Stimulated activated CD4-positive, alpha-beta T cell treated with anti-CD3 and anti-CD28 coated beads, Interleukin-12 subunit alpha, Interleukin-12 subunit beta, amount 100 ng/mL, for 48 hours (primary cell): ENCODE data around the gene ERCC4.

Source experiments
- DNase-seq, 3 donors: peaks; one replicate each; pipeline ENCODE4 v3.0.0-alpha.2; 2020; ENCODE audit warnings: low read depth in 2 of 3, low spot score in 1 of 3

ERCC4 gene

DNA sequence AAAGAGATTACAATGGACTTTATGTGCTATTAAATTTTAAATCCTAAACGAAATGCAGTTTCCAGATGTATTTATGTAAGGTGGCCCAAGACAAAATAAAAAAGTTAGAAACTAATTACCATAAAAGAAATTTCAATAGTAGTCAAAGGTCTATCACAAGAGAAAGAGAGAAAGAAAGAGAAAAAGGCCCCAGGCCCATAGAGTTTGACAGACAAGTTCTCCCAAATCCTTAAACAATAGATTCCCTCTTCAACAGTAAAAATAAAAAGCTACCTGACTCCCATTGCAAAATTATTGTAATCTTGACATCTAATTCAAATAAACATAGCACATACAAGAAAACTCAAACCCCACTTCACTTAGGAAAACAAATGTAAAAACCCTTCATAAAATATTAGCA is 8.6 kb upstream of the ERCC4 start:
- no peak for DNase-seq

DNA sequence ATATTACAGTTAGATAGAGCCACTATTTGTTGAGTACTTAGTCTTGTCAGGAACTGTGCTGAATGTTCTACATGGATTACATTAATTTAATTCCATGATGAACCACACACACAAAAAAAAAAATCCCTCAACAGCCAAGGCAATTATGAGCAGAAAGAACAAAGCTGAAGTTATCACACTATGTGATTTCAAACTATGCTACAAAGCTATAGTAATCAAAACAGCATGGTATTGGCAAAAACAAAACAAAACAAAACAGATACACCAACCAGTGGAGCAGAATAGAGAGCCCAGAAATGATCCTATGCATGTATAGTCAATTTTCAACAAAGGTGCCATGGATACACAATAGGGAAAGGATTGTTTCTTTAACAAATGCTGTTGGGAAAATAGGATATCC is 8.1 kb upstream of the ERCC4 start:
- DNase-seq, result no peak

DNA sequence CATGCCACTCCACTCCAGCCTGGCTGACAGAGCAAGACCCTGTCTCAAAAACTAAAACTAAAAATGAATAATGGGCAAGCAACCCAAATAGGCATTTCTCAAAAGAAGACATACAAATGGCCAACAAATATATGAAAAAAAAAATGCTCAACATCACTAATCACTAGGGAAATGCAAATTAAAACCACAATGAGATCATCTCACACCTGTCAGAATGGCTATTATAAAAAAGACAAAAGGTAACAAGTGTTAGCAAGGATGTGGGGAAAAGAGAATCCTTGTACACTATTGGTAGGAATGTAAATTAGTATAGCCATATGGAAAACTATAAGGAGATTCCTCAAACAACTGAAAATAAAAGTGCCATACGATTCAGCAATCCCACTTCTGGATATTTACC is 7.1 kb upstream of the ERCC4 start:
- DNase-seq, result no peak

DNA sequence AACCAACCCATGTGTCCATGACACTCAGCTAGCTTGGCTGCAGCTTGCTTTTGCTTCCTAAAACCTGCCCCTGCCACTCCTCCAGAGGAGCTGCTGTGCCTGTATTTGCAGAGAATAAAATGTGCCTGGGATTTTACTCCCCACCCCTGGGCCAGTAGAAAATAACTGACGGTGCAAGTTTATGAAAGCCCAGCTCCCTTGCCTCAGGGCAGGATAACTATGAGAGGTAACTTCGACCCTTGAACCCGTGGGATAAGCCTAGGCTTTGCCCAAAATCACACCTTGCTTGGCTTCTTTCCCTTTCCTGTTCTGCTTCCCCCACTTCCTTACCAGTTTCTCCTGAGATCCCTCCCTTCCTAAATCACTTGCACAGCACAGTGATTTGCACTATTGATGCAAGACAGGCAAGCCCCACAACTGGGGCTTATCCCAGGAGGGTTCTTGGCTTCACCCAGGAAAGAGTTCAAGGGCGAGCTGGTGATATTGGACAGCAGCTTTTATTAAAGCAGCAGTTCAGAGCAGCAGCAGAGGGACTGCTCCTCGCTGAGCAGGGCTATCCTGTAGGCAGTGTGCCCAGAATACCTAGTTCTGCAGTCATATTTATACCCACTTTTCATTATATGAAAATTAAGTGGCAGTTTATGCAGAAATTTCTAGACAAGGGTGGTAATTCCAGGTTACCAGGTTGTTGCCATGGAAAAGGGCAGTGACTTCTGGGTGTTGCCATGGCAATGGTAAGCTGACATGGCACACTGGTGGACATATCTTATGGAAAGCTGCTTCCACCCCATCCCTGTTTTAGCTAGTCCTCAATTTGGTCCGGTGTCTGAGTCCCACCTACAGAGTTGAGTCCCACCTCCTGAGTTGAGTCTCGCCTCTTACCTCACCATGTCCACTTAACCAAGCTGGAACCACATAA is 6.3 kb upstream of the ERCC4 start:
- no peak for DNase-seq

DNA sequence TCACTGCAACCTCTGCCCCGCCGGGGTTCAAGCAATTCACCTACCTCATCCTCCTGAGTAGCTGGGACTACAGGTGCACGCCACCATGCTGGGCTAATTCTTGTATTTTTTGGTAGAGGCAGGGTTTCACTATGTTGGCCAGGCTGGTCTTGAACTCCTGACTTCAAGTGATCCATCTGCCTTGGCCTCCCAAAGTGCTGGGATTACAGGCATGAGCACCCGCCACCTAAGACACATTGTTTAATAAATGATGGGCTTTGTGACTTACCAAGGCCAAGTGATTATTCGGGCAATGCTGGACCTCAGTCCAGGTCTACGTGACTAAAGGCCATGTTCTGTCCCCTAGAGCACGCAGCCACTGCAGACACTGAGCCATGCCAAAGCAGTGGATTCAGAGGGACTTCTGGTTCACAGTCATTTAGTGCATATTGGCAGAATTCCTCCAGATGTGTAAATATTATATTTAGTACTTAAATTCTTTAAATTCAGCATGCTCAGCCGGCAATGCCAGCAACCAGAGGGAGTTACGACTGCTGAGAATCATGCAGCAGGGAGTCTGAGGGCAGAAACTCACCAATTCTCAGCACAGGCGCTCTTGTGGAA is 4.8 kb upstream of the ERCC4 start:
- no peak for DNase-seq

DNA sequence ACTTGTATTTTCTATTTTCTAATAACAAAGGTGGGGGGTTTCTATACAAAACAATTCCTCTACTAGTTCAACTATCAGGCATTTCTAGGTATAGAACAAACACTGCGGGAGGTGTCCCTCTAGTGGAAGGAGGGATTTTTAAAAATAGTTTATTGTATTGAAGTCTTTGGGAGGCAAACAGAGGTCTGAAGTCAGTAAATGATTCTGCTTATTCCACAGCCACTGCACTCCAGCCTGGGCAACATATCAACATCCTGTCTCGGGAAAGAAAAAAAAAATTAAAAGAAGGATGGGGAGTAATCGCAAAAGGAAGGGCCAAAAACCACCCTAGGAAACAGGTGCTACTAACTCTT is 648 bp upstream of the ERCC4 start:
- no peak for DNase-seq

DNA sequence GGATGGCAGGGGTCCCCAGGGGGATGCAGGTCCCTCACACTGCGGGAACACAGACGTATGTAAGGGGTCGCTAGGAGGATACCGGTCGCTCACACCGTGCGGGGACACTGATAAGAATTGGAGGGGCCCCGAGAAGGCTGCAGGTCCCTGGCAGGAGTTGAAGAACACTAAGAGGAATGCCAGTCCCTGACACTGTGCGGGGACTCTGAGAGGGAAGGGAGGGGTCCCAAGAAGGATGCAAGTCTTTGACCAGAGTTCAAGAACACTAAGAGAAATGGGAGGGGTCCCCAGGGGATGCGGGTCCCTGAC is 510 bp downstream of the ERCC4 start:
- no peak for DNase-seq

DNA sequence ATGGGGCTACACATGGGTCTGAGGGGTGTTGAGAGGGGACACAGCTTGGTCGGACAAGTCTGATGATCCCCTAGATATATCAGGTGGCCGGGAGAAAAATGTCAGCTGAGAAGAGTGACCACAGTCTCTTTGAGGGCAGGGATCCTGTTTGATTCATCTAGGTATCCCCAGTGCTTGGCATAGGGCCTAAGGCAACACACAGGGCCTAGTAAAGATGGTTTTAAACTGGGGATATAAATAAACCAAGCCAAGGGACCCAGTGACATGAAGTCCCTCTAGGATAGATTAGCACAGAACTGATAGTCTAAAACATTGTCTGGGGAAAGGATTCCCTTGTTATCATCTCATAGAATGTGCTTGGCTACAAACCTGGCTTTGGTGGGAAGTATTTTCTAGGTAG is 1.4 kb downstream of the ERCC4 start:
- DNase-seq, result no peak

DNA sequence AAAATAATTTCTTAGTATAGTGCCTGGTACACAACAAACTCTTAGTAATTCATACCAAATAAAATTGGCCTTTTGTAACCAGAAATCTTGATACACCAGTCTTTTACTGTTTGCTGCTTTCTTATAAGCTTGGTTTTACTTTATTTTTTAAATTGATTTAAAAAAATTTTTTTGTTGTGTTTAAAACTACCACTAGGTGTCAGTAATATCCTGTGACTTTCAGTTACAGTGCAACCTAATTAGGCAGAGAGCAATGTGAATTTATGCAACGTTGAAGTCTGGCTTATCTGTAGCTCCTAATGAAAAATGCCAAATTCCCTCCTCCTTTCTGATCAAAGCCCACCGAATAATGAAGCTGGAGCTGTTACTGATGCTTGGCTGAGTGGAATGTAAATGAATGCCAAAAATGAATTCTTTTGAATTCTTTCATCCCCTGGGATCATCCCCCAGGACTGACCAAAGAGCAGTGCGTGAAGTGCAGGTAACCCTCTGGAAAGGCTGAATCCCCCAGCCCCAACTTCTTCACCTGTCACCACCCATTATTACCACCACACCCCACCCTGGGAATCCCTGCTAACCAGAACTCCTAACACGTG is 3.8 kb downstream of the ERCC4 start:
- no peak for DNase-seq

DNA sequence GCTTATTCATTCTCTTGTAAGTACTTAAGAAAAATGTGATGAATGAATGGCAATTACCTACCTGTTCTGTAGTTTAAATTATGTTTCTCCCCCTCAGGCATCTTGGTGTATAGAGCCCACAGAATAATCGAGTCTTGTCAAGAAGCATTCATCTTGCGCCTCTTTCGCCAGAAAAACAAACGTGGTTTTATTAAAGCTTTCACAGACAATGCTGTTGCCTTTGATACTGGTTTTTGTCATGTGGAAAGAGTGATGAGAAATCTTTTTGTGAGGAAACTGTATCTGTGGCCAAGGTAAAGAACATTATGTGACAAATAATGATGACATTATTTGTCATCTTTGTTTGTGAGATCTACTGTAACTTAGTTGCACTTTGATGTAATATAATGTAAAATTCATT is 6.5 kb downstream of the ERCC4 start:
- DNase-seq, result no peak

DNA sequence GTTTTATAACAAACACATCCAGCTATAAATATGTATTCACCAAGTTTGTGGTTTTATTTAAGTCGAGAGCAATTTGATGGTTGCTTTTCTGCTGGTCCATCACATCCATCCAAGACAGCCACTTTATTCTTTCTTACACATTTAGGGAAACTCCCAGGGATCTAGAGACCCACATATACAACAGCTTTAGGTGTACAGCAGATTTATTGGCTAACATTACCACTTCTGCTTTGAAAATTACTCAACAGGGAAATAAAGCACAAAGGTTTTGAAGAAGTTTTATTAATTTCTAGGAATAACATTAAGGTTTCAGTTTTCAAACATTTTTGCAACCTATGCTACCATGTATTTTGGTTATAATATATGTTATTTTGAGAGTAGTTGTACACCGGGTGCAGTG is 6.9 kb downstream of the ERCC4 start:
- DNase-seq, result no peak

DNA sequence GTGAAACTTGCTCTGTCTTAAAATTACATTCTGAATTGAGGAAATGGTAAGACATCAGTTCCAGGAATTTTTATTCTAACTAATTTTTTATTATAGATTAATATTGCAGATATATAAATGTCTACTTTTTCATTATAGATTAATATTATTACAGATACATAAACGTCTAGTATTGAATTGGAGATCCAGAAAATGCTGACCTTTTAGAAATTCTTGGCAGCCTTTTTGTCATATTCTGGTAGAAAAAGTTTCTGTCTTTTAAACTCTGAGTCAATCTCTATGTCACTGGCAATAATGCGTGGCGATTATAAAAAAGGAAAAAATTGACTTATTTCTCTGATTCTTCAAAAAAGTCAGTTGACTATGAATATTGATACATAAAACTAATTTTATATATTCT is 8.7 kb downstream of the ERCC4 start:
- no peak for DNase-seq

DNA sequence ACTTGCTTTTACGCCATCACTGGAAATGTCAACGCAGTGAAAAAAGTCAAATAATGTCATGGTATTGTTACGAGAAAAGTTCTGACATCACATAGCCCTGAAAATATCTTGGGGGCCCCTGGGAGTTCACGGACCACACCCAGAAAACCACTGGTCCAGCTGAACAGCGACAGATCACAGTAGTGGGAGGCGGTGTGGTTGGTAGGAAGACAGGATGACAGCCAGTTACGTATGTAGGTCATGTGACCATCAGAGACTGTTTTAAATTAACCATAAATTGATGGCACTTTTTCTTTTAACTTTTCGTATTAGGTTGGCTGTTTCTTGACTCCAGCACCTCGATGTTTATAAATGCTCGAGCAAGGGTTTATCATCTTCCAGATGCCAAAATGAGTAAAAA is 11.9 kb downstream of the ERCC4 start:
- no peak for DNase-seq

DNA sequence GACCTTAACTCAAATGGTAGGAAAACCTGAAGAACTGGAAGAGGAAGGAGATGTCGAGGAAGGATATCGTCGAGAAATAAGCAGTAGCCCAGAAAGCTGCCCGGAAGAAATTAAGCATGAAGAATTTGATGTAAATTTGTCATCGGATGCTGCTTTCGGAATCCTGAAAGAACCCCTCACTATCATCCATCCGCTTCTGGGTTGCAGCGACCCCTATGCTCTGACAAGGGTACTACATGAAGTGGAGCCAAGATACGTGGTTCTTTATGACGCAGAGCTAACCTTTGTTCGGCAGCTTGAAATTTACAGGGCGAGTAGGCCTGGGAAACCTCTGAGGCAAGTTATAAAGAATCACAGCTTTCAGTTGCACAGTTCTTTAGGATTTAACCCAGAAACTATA is 15.5 kb downstream of the ERCC4 start:
- DNase-seq, result no peak

DNA sequence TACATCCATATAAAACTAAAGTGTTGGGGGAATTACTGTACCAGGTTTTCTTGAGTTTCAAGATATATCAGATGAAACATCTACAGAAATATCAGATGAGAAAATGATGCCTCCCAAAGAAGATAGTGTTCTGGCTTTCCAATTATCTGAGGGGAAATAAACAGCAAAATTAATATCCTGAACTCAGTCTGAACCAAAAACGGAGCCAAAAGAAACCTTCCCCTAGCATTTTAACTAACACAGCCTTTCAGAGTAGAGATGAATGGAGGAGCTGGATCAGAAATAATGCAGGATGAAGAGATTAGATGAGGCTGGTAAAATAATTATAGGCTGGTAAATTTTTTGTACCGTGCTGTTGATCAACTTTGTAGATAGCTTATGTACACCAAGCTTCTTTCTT is 16.2 kb downstream of the ERCC4 start:
- no peak for DNase-seq

DNA sequence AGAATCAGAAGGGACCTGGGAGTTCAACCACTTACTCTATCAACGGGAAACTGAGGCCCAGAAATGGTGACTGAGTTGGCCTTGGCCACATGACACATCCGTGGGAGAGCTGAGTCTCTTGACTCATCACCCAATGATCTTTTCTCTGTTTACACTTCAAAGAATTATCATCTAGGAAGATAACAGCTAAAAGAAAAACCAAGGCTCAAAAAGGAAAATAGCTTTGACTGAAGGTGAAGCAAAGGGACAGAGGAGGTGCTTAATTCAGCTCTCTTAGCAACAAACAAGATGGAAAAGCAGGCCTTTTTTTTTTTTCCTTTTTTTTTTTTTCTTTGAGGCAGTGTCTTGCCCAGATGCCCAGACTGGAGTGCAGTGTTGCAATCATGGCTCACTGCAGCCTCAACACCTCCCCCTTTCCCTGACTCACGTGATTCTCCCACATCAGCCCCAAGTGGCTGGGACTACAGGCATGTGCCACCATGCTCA is 16.7 kb downstream of the ERCC4 start:
- no peak for DNase-seq

DNA sequence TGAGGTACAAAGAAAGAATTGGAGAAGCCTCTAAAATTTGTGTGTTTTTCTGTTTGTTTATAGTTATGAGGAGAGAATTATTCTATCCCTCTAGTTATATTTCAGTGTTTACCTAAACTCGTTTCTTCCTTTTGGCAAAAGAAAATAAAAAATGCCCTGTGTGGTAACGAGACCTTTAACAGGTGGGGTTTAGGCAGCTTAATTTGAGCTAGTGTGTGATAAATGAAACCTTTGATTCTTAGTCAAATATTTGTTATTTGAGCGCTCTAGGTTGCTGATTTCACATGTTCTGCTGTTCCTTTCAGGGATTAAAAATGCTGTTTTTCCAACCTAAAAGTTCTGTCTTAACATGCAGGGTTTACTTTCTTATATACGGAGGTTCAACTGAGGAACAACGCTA is 17.5 kb downstream of the ERCC4 start:
- DNase-seq, result no peak

DNA sequence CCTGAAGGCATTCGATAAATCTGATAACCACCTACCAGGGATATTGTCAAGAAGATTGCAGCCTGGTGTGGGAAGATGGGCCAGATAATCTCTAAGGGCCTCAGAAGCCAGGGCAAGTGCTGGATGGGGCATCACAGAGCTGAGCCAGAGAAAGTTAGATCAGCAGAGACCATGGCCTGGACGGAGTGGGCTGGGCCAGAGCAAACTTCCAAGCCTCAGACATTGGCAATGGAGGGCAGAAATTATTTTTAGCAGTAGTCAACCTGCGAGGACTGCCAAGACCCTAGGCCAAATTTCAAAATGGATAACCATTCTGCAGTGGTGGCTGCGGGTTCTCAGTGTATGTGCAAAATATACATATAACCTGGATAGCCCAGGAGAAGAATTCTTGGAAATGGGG is 18.5 kb downstream of the ERCC4 start:
- DNase-seq, result no peak

DNA sequence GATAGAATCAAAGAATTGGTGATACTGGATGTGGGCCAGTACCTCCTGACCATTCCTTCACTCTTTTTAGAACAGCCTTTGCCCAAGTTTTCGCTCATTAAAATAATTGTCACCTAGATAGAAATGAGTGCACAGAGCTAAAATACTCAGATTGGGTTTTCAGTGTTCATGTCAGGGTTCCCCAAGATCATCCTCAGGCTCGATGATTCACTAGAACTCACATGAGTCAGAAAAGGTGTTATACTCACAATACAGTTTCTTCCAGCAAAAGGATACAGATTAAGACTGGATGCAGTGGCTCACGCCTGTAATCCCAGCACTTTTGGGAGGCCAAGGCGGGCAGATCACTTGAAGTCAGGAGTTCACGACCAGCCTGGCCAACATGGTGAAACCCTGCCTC is 19.9 kb downstream of the ERCC4 start:
- no peak for DNase-seq

DNA sequence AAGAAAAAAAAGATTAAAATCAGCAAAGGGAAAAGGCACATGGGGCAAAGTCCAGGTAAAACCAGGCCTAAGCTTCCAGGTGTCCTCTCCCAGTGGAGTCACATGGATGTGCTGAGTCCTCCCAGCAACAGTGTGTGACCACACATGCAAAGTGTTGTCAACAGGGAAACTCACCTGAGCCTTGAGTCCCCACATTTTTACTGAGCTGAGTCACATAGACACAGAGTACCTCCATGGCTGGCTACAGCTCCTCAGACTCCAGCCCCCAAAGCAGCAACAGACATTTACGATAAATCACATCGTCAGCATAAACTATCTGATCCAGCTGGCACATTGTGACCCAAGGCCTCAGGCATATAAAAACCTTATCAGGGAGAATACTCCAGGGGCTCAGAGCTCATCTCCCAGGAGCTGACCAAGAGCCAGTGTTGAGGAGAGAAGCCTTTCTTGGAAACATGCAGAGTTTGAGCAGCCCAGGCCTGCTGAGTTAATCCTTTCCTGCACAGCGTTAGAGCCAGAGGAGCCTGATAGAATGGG is 20.5 kb downstream of the ERCC4 start:
- DNase-seq, result no peak

DNA sequence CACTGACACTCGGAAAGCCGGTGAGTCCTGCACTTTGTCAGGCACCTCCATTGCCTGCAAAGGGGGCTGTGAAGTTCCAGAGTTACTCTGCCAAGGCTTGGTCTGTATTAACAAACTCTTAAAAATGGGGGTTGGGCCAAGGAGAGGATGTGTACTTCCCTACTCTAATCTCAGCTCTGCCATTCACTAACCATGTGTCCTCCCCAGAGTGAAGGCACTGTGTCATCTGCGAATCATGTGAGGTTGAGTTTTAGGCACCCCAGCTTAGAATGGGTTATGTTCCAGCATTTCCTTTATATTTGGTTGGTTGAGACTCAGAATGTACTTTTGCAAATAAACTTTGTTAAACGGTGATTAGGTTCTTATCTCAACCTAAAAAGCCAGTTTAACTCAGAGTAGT is 24.9 kb downstream of the ERCC4 start:
- no peak for DNase-seq

DNA sequence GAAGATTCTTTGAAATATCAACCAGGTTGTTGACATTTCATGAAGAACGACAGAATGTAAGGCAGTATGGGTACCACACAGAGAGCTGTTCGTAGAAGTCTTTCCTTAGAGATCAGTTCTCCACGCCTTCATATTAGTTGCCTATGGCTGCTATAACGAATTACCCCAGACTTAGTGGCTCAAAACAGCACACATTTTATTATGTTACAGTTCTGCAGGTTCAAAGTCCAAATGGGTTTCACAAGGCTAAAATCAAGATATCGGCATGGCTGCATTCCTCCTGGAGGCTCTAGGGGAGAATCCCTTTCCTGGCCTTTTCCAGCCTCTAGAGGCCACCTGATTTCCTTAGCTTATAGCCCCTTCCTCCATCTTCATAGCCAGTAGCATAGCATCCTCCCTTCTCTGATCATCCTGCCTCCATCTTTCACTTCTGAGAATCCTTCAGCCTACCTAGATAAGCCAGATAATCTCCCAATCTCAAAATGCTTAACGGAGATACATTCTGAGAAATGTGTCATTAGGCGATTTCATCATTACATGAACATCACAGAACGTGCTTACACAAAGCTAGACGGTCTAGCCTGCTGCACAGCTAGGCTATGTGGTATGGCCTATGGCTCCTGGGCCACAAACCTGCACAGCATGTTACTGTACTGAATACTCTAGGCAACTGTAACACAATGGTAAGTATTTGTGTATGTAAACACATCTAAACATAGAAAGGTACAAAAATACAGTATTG is 26.0 kb downstream of the ERCC4 start:
- no peak for DNase-seq
